ENCODE measurements around the gene C12orf50. TPM values are rescaled to one million over a fixed set of nuclear protein-coding genes. Genes with fewer than 3 reads are reported as not detected.
A peak's percentile ranks its signal among the peaks of the same experiment; 100 is the strongest.
"Not testable (repeated sequence)": the region's sequence is repeated elsewhere in the genome, so short reads cannot be mapped to it uniquely, and the experiment has no call there.

Gene C12orf50
- total RNA-seq, 1 donor from 2014 or later, result not detected

DNA sequence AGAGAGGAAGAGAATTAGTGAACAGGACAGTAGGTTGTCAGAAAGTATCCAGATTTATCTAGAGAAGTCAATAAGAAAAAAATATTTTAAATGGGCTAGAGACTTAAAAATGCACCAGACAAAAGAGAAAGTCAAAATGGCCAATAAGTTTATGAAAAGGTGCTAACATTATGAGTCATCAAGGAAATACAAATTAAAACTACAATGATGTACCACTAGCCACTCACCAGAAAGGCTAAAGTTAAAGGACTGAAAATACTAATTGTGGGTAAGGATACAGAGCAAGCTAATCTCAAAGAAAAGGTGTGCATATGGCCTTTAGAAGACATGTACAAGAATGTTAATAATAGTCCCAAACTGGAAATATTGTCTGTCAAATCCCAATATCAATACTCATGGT lies 37.7 kb downstream of the C12orf50 start:
- no peak for FAIRE-seq
- no peak for DNase-seq (ENCODE audit: low spot score in 2 of 2)

GRCh38 chr12:87988534-87988933 lies 40.7 kb downstream of the C12orf50 start:
- FAIRE-seq (no peak), DNase-seq (ENCODE audit: low spot score in 2 of 2) (no peak)

GRCh38 chr12:87985069-87985675 lies 44.0 kb downstream of the C12orf50 start:
- FAIRE-seq (peak; percentile 91), DNase-seq (ENCODE audit: low spot score in 2 of 2) (no peak)

- FAIRE-seq (no peak), DNase-seq (ENCODE audit: low spot score in 2 of 2) (no peak)
Observed at GRCh38 chr12:87982208-87982607, 47.0 kb downstream of the C12orf50 start.

- DNase-seq (ENCODE audit: low spot score in 2 of 2), result no peak
- no peak for FAIRE-seq
Observed at GRCh38 chr12:87981495-87981894, 47.7 kb downstream of the C12orf50 start.

DNA sequence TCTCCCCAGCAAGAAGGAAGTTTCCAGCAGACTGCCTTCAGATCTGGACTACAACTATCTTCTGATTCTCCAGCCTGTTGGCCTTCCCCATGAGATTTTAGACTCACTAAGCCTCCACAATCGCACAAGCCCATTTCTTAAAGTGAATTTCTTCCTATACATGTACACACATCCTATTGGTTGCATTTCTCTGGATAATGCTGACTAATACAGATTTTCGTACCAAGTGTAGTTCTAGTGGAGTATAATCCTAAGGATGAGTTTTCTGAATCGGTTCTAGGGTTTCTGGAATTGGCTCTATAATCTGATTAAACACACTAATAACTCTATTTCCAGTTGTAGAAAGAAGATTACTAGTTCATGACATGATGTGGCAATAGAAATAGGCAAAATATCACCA lies 53.3 kb downstream of the C12orf50 start:
- no peak for DNase-seq (ENCODE audit: low spot score in 2 of 2)
- FAIRE-seq, result no peak

DNA sequence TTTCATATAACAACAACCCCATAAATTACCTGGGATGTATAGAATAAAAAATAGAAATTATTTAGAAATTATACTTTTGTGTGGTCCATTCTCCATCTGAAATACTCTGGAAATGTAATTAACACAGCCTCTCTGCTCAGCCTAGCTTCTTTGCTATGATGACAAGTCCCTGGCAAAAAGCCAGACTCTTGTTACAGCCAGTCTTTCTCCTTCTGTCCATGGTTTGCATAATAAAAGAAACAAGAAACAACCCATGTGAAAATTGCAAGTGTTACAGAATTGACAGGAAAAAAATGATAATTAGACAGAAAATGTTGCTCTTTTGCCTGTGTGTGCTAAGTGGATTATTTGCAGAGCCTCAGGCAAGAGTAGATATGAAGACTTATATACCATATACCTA lies 61.3 kb downstream of the C12orf50 start:
- DNase-seq (ENCODE audit: low spot score in 2 of 2) (no peak), FAIRE-seq (no peak)

- DNase-seq (ENCODE audit: low spot score in 2 of 2) (no peak), FAIRE-seq (no peak)
Observed at GRCh38 chr12:87960566-87960965, 68.6 kb downstream of the C12orf50 start.

DNA sequence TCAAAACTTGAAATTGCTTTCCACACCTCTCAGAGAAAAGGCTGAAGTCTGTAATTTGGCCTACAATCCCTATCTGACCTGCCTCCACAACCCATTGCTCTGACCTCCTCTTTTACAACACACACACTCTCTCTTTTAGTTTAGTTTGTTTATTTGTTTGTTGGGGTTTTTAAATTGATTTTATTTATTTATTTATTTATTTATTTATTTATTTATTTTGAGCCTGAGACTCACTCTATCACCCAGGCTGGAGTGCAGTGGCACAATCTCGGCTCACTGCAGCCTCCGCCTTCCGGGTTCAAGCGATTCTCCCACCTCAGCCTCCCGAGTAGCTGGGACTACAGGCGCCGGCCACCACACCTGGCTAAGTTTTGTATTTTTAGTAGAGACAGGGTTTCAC lies 75.2 kb downstream of the C12orf50 start:
- not testable (repeated sequence) for DNase-seq (ENCODE audit: low spot score in 2 of 2); FAIRE-seq

GRCh38 chr12:87953256-87953860 lies 75.8 kb downstream of the C12orf50 start:
- DNase-seq (ENCODE audit: low spot score in 2 of 2) (peak; percentile 3 to 42), FAIRE-seq (peak; percentile 70)

- DNase-seq (ENCODE audit: low spot score in 2 of 2) (no peak), FAIRE-seq (no peak)
Observed at GRCh38 chr12:87952850-87953249, 76.4 kb downstream of the C12orf50 start.

DNA sequence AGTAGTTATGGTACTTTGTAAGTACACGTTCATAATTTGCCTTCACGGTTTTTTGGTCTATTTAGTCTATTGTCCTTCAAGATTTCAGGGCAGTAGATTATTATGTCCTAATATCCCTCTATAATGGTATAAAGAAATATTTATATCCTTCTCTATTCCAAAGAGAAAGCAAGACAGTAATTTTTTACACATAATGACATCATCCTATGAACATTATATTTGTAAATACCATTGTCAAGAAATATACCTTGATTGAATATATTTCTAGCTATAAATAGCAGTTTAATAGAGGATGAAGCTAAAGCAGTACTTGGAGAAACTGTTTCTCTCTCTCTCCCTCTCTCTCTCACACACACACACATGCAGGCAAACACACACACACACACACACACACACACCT lies 77.0 kb downstream of the C12orf50 start:
- FAIRE-seq, result no peak
- no peak for DNase-seq (ENCODE audit: low spot score in 2 of 2)

- FAIRE-seq, result no peak
- DNase-seq (ENCODE audit: low spot score in 2 of 2), result no peak
Observed at GRCh38 chr12:87943762-87944161, 85.4 kb downstream of the C12orf50 start.

- FAIRE-seq, result no peak
- no peak for DNase-seq (ENCODE audit: low spot score in 2 of 2)
Observed at GRCh38 chr12:87943023-87943422, 86.2 kb downstream of the C12orf50 start.

- no peak for FAIRE-seq
Observed at GRCh38 chr12:87939182-87939581, 90.0 kb downstream of the C12orf50 start.

DNA sequence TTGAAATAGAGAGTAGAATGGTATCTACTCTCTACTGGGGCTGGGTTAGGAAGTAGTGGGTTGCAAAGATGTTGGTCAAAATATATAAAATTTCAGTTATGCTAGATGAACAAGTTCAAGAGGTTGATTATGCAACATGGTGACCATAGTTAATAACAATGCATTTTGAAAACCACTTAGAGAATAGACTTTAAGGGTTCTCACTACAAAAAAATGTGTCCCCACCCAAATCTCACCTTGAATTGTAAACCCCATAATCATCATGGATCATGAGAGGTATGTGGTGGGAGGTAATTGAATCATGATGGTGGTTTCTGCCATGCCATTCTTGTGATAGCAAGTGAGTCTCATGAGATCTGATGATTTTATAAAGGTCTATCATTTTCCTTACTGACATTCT lies 94.0 kb downstream of the C12orf50 start:
- DNase-seq (ENCODE audit: low spot score in 2 of 2), result no peak

More at GRCh38 chr12:87939182-87939581, 90.0 kb downstream of the C12orf50 start:
- DNase-seq (ENCODE audit: low spot score in 2 of 2), result no peak

GRCh38 chr12:87933991-87934390 lies 95.2 kb downstream of the C12orf50 start:
- DNase-seq (ENCODE audit: low spot score in 2 of 2) (no peak), FAIRE-seq (no peak)

More for the DNA sequence above, 94.0 kb downstream of the C12orf50 start:
- FAIRE-seq, result no peak

DNA sequence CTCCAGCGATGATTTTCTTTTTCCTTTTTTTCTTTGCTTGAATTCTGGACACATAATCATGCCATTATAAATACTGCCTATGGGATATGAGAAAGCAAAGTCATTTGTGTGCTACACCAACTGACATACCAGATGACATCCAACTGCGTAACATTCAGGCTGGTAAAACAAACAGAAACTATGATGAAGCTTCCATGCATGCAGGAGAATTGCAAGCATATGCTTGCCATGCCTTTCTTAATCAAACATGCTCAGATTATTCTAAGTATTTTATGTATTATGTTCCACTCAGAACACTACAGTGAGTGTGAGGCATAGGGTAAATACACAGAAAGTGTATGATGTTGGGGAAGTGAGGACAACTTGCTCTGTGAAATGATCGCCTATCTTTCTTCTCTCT lies 97.4 kb downstream of the C12orf50 start:
- FAIRE-seq (no peak), DNase-seq (ENCODE audit: low spot score in 2 of 2) (no peak)

DNA sequence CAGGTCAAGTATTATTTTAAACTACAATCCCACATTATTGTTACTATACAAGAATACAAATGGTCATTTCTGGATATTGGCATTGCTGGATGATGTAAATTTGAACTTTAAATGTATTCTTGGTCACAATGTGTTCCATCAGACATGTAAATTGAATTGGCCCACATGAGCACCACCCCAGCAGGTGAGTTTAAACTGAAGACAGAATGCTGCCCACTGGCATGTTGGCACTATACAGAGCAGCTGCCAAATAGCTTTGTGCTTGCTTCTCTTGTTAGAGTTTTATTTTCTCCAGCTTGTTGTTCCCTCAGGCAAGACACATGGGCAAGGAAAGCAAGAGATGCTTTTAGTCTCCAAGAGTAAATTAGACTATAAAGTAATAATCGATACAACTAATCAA lies 98.6 kb downstream of the C12orf50 start:
- FAIRE-seq (no peak), DNase-seq (ENCODE audit: low spot score in 2 of 2) (no peak)
